Hematopoietic multipotent progenitor cell treated with erythropoietin and hydrocortisone succinate and interleukin-3 and kit ligand, for 4 days (in vitro differentiated cells): Measurements from ENCODE around the gene DNAAF1.

ENCODE experiments used
- DNase-seq: peaks from one replicate; pipeline ENCODE4 v3.0.0-alpha.2; 2015

Gene DNAAF1

DNA sequence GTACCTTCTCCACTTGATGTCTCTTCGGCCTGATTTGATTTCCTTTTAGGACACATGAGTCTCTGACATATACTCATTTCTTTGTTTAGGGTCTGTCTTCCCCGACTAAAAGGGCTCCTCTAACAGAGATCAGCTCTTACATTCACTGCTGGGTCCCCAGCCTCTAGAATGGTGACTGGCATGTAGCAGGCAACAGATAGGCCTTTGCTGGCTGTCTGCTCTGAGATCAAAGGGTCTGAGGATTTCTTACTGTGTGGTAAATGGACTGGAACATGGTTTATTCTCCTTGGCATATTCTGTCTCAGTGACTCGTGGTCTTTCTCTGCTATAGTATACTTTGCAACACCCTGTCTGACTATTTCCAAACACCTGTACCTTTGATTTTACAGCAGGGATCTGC is 16.7 kb downstream of the DNAAF1 start:
- DNase-seq: no peak

GRCh38 chr16:84165746-84166145 is 20.6 kb downstream of the DNAAF1 start:
- DNase-seq: no peak

GRCh38 chr16:84166796-84167695 is 21.9 kb downstream of the DNAAF1 start:
- no peak for DNase-seq

- no peak for DNase-seq
Observed at GRCh38 chr16:84169765-84170310, 24.7 kb downstream of the DNAAF1 start.

DNA sequence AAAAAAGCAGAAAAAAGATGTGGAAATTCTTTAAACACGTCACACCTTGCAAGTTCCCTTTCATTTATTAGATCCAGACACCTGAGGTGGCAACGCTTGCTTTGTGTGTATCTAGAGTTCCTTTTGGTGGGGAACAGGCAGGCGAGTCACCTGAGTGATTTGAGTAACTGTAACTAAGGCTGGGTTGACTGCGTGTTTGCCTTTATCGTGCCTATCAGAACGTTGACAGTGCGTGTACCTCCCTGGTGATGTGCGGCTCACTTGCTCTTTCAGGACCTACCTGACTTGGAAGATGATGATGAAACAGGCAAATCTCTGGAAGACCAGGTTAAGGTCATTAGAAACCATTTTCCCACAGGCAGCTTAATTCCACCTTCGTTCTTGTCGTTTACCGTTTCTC is 29.3 kb downstream of the DNAAF1 start:
- no peak for DNase-seq

- peak; percentile 74 for DNase-seq
Observed at GRCh38 chr16:84175350-84176081, 30.4 kb downstream of the DNAAF1 start.

- no peak for DNase-seq
Observed at GRCh38 chr16:84176192-84177053, 31.3 kb downstream of the DNAAF1 start.

DNA sequence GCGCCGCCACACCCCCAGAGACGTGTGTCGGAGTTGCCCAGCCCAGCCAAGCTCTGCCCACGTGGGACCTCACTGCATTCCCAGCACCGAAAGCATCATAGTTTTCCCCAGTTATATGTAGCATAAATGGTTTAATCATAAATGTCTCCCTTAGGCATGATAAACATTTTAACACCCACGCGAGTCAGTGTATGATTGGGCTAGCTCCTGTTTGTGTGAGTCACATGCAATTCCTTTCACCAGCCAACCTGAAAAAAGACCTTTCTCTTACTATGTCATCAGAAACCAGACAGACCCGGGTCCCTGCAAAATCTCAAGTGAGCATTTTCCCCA is 32.6 kb downstream of the DNAAF1 start:
- no peak for DNase-seq

- no peak for DNase-seq
Observed at GRCh38 chr16:84178146-84178765, 33.1 kb downstream of the DNAAF1 start.

GRCh38 chr16:84178892-84179611 is 33.9 kb downstream of the DNAAF1 start:
- DNase-seq: no peak

DNA sequence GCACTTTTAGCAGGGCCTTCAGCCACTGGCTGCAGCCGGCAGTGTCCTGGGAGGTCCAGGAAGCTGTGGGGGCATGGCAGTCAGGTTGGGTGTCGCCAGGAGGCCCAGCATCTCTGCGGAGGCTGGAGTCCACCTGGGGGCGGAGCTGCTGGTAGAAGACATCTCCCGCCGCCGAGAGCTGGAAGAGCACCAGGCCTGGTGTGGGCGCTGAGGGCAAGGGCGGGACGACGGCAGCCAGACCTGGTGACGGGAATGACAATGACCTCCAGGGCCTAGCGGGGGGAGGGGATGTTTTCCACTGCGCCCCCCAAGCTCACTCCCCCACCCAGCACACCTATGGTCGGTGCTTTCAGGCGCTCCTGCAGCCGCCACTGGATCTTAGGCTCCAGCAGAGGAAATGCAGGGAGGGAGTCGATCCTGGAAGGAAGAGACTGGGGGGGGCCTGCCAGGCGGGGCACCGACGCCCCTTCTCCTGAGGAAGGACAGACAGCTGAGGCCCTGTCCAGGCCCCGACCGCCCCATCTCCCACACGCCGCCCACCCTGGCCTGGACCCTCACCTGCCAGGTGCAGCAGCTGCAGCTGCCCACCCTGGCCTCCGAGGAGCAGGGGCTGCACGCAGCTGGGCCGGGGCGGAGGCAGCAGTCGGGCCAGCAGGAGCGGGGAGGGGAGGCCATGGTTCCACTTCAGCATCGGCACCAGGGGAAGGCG is 34.7 kb downstream of the DNAAF1 start:
- no peak for DNase-seq

- DNase-seq: no peak
Observed at GRCh38 chr16:84180519-84181140, 35.5 kb downstream of the DNAAF1 start.

- no peak for DNase-seq
Observed at GRCh38 chr16:84181144-84181915, 36.2 kb downstream of the DNAAF1 start.

DNA sequence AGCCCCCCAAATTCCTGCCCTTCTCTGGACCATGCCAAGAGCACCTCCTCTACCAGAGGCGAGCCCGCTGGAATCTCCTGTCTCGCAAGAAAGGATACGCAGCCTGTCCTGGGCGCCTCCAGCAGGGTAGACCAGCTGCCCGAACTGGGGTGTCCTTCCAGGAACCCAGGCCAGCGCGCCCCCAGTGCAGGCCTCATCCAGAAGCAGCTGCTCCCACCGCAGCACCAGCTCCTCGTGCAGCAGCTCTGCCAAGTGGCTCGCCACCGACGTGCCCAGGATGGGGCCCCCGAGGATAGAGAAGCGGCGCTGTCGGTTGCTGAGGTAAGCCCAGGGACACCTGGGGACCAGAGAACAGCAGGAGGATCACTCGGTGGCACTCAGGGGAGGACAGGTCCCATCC is 37.0 kb downstream of the DNAAF1 start:
- no peak for DNase-seq

GRCh38 chr16:84182680-84183571 is 37.8 kb downstream of the DNAAF1 start:
- no peak for DNase-seq

GRCh38 chr16:84183572-84183875 is 38.4 kb downstream of the DNAAF1 start:
- no peak for DNase-seq

DNA sequence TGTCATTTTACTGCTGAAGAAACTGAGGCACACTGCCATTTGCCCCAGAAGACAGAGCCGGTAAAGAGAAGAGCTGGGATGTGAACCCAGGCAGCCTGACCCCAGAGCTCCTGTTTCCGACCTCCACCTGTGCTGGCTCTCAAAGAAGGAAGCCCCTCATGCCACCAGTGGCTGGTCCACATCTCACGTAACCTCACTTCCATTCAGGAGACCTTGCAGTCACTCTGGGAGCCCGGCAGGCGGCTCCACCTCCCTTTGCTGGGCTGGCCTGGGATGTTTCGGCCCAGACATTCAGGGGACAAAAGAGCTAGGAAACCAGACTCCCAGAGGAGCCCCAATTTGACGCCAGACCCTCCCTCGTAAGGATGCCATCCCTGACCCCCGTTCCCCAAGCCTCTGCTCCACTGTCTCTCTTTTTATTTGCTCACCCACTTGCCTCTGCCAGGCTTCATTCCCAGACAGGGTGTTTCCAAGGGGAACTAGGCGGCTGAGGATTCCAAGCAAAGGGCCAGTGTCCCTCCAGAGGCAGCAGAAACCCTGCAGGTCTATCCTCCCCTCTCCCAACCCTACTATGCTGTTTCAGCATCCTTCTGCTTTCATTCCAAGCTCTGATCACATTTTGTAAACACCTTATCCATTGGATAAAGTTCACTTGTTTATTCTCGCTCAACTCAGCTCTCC is 38.9 kb downstream of the DNAAF1 start:
- no peak for DNase-seq

DNA sequence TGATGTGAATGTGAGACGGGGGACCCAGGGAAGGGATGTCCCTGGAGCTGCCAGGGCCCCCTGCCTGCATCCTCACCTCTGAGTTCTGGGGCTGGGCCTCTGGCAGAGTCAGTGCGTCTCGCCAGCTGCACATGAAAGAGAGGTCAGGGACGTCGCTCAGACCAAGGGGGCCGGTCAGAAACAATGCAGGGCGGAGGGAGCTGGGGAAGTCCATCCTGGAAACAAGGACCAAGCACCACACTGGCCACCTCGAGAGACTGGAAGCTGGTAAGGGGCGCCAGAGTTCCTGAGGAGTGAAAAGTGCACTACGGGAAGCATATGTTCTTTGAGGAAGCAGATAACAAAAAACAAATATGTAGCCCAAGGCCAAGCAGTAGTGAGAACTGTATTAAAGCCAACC is 39.7 kb downstream of the DNAAF1 start:
- no peak for DNase-seq
